ENCODE measurements around the gene RPL15. TPM values are rescaled to one million over a fixed set of nuclear protein-coding genes. Genes with fewer than 3 reads are reported as not detected.

RPL15 gene
- total RNA-seq = 2,471 and 3,349 TPM in 2 replicates

GRCh38 chr3:23916886-23917678, at the start of gene RPL15, which contains the start of gene NKIRAS1:
Gene RPL15, plus strand, starts transcription at chr3:23917132. Its CDS starts 728 bp downstream, at chr3:23917860.
Gene NKIRAS1, minus strand, starts transcription at chr3:23916990. Its CDS starts 6,086 bp downstream, at chr3:23910904.

GRCh38 chr3:23944861-23945662, 28.1 kb downstream of the RPL15 start, which contains the start of gene NR1D2:
Gene NR1D2, plus strand, starts transcription at chr3:23945286. Its CDS starts 293 bp downstream, at chr3:23945579.

Other genes starting within 250 kb of the RPL15 start
- gene UBE2E1, start 111.2 kb upstream of the RPL15 start, total RNA-seq = 134 and 163 TPM in 2 replicates
- 6.0 and 7.2 TPM in 2 replicates for gene NKIRAS1, start 142 bp upstream of the RPL15 start, total RNA-seq
- gene NR1D2, start 28.2 kb downstream of the RPL15 start, total RNA-seq = 29.2 and 34.6 TPM in 2 replicates

All from vein endothelial cell (primary cell).